GM21576 (cell line): ENCODE measurements around the gene LRRC40.
"Not testable (repeated sequence)": the region's sequence is repeated elsewhere in the genome, so short reads cannot be mapped to it uniquely, and the experiment has no call there.

Experiments used
- ATAC-seq: cut with Tn5 transposase; IDR thresholded peaks from one replicate; pipeline ENCODE4 v1.9.1; 2021; ENCODE audit warnings: mild to moderate bottlenecking, moderate library complexity; ENCODE audit not compliant: unreplicated experiment

The LRRC40 gene

DNA sequence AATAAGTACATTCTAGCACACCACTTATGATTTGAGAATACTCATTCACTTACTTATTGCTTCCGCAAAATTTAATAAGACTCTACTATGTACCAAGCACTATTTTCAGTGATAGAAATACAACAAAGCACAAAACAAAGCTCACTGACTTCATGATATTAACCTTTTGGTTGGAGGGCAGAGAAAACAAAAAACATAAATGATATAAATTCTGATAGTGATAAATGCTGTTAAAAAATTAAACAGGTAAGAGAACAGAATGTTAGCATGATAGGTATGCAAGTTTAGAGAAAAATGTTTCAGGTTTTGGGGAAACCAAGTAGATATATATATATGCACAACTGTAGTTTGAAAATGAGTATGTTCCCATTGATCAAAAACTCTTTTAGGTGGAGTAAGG, 1.2 kb downstream of the LRRC40 start:
- ATAC-seq: no peak

- ATAC-seq: no peak
Measured at GRCh38 chr1:70202173-70202758, 3.1 kb downstream of the LRRC40 start.

- no peak for ATAC-seq
Measured at GRCh38 chr1:70200065-70200464, 5.3 kb downstream of the LRRC40 start.

- ATAC-seq: no peak
Measured at GRCh38 chr1:70196333-70196732, 9.0 kb downstream of the LRRC40 start.

DNA sequence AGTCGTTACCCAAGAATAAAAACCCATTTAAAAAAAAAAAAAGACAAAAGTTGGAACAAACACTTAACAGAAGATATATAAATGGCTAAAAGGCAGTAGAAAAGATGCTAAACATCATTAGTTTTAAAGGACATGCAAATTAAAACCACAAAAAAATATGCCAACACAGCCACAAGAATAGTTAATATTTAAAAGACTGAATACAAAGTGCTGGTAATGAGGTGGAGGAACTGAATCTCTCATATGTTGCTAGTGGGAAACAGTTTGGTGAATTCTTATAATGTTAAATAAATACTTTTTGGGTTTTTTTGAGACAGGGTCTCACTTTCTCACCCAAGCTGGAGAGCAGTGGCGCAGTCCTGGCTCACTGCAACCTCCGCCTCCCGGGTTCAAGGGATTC, 10.0 kb downstream of the LRRC40 start:
- no peak for ATAC-seq

DNA sequence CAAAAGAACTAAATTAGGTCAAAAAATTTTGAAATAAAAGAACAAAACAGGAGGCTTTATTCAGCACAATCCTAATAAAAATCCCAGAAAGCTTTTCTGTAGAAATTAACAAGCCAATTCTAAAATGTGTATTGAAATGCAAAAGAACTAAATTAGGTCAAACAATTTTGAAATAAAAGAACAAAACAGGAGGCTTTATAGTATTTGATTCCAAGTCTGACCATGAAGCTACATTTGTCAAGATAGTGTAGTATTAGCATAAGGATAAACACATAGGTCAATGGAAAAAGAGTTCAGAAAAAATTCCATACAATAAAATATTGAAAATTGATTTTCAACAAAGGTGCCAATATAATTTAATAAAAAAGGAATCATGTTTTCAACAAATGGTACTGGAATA, 10.8 kb downstream of the LRRC40 start:
- no peak for ATAC-seq

DNA sequence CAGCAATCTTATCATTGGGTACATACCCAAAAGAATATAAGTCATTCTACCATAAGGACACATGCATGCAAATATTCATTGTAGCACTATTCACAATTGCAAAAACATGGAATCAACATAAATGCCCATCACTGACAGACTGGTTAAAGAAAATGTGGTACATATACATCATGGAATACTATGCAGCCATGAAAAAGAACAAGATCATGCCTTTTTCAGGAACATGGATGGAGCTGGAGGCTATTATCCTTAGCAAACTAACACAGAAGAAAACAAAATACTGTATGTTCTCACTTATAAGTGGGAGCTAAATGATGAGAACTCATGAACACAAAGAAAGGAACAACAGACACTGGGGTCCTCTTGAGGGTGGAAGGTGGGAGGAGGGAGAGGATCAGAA, 12.9 kb downstream of the LRRC40 start:
- not testable (repeated sequence) for ATAC-seq

DNA sequence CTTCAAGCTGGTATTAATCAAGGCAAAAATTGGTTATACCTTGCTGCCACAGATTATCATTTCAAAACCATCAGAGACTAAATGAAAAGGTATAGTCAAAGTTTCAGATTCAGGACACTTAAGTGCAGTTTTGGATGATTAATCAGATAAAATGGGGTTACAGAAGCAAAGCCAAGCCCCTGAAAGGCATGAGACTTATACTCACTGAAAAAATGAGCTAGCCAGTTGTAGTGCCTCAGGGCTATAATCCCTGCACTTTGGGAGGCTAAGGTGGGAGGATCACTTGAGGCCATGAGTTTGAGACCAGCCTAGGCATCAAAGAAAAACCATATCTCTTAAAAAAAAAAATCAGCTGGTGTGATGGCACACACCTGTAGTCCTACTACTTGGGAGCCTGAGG, 15.2 kb downstream of the LRRC40 start:
- ATAC-seq: no peak

GRCh38 chr1:70188522-70188921, 16.9 kb downstream of the LRRC40 start:
- no peak for ATAC-seq

DNA sequence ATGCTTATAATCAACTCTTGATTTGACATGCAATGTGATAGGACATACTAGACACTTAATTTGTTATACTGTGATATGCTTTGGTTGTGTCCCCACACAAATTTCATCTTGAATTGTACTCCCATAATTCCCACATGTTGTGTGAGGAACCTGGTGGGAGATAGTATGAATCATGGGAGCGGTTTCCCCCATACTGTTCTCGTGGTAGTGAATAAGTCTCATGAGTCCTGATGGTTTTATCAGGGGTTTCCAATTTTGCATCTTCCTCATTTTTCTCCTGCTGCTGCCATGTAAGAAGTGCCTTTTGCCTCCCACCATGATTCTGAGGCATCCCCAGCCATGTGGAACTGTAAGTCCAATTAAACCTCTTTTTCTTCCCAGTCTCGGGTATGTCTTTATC, 20.2 kb downstream of the LRRC40 start:
- ATAC-seq: not testable (repeated sequence)

GRCh38 chr1:70171512-70171911, 33.9 kb downstream of the LRRC40 start:
- ATAC-seq: no peak

DNA sequence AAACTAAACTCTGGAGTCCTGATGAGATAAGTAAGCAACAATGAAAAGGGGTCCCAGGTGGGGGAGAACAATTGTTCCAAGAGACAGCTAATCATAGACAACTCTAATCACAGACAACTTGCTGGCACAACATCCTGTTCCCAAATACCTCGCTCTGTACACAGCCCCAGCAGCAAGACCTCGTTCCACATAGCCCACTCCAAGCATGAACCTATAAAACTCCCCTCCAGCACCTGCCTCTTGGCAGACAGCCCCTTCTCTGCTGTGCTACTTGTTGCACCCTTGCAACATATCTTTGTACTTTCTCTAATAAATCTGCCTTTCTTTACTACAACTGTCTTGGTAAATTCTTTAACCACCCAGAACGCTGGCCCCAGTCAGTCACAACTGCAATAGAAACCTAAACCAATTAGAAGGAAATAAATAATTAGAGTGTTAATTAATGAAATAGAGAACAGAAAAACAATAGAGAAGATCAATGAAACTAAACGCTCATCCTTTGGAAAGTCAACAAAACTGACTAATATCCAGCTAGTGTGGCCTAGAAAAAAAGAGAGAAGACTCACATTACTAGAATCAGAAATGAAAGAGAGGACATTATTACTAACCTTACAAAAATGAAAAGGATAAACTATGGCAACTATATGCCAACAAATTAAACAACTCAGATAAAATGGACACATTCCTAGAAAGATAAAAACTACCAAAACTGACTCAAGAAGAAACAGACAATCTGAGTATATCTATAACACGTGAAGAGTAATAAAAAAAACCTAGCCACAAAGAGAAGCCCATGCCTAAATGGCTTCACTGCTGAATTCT, 36.1 kb downstream of the LRRC40 start:
- ATAC-seq: no peak

- ATAC-seq: no peak
Measured at GRCh38 chr1:70168283-70168682, 37.1 kb downstream of the LRRC40 start.

DNA sequence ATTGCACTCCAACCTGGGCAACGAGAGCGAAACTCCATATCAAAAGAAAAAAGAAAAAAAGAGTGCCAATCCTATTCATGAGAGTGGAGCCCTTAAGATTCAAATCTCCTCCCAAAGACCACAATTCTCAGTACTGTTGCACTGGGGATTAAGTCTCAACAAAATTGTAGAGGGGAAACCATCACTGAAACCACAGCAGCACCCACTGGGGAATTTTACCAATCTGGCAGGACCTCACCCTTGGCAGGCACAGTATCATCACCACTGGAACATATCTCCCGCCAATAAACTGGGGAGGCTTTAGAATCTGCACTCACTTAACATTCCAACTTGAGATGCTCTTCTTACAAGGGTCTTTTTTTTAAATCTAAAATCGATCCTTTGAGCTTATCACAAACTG, 41.0 kb downstream of the LRRC40 start:
- no peak for ATAC-seq

DNA sequence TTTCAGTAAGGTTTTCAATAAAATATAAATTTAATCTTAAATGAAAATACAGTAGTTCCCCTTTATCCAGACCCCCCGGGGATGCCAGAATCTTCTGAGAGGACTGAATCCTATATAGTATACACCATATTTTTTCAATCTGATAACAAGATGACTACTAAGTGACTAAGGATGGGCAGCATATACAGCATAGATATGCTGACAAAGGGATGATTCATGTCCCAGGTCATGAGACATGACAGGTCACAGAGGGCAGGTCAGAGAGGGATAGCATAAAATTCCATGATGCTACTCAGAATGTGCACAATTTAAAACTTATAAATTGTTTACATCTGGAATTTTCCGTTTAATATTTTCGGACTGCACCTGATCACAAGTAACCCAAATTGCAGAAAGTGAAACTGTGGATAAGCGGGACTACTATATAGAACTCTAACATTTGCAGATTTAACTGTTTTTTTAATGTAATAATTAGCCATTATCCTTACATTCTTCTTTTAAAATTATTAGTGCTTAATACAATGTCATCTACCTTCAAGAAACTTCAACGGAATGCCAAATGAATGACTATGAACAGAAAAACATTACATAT, 48.8 kb downstream of the LRRC40 start:
- no peak for ATAC-seq

- no peak for ATAC-seq
Measured at GRCh38 chr1:70153739-70154138, 51.6 kb downstream of the LRRC40 start.

GRCh38 chr1:70150444-70150843, 54.9 kb downstream of the LRRC40 start:
- no peak for ATAC-seq

- no peak for ATAC-seq
Measured at GRCh38 chr1:70146488-70146887, 58.9 kb downstream of the LRRC40 start.

DNA sequence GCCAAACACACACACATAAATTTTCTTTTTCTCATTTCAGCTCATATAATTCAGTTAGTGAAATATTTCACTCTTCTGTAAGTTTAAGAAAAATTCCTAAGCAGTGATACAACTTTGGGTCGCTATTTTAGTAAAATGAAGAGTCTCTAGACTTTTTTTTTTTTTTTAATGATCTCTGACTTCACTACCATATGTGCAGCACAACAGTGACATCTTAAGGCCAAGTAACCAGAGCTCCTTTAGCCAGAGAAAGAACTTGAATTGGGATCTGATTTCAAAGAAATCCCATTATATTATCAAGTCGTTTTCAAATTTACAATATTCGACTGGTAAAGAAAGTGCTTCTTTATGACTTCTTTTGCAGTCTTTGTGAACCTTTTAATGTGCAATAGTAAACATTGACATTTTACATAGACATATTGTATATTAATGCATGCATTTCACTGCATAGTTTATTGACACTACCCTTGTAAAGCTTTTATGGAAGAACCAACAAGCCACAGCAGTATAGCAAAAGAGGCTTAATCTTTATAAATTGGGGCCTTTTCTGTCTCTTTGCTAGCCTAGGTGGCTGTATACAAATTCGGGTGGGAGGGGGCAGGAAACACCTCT, 62.2 kb downstream of the LRRC40 start:
- no peak for ATAC-seq

- ATAC-seq: no peak
Measured at GRCh38 chr1:70142075-70142474, 63.3 kb downstream of the LRRC40 start.

- ATAC-seq: no peak
Measured at GRCh38 chr1:70140894-70141293, 64.5 kb downstream of the LRRC40 start.

DNA sequence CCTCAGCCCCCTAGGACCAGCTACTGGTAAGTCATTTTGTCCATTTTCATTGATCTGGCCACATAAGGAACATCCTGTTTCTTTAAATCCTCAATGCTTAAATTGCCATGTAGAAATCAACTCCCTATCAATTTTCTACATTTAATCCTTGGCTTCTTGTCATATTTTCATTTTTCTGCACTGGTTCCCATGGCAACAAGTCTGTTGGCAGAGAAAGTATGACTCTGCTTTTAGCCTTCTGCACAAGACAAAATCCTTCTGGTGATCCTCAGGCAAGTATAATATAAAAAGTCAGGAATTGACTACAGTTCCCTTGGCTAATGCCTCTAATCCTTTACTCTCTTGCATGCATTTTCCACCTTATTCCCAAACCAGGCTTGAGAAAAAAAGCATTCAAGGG, 65.0 kb downstream of the LRRC40 start:
- no peak for ATAC-seq
